Large intestine (tissue), 3 donors: ENCODE data around the gene RUSC2. TPM values are rescaled to one million over a fixed set of nuclear protein-coding genes. Genes with fewer than 3 reads are reported as not detected.
"Not testable (repeated sequence)": the region's sequence is repeated elsewhere in the genome, so short reads cannot be mapped to it uniquely, and the experiment has no call there.

Source experiments
- DNase-seq, 2 donors: peaks; one replicate each; pipeline versions ENCODE4 v3.0.0 to v3.0.0-alpha.2; 2013
- H3K27ac ChIP-seq: one replicate; pipeline ENCODE4 v1.5.1; 2013; ENCODE audit warnings: low read length
- H3K27me3 ChIP-seq: 2 replicates; pipeline ENCODE4 v1.6.1; 2013; ENCODE audit warnings: low read length; ENCODE audit not compliant: control insufficient read depth, insufficient read depth
- H3K36me3 ChIP-seq: 2 replicates; pipeline ENCODE4 v1.6.1; 2013; ENCODE audit warnings: low read length; ENCODE audit not compliant: control insufficient read depth, insufficient read depth
- H3K4me1 ChIP-seq: one replicate; pipeline ENCODE4 v1.6.1; 2013; ENCODE audit warnings: low read length; ENCODE audit not compliant: control insufficient read depth, insufficient read depth
- H3K4me3 ChIP-seq: one replicate; pipeline ENCODE4 v1.5.1; 2013; ENCODE audit warnings: low read length
- H3K9me3 ChIP-seq: one replicate; pipeline ENCODE4 v1.6.1; 2013; ENCODE audit warnings: mild to moderate bottlenecking, low read depth, low read length, moderate library complexity; ENCODE audit not compliant: control insufficient read depth
- WGBS: methylation state at CpG from one replicate; pipeline ENCODE4 v1.1.5; 2013; ENCODE audit warnings: low lambda C conversion rate; ENCODE audit not compliant: insufficient coverage; 5-methylcytosine and 5-hydroxymethylcytosine counted together
- polyA plus RNA-seq: library from polyadenylated mRNA; unstranded; fragments of 120-200 nt; gene quantifications from one replicate; pipeline ENCODE4 v1.2.1, GENCODE V29; 2013

The RUSC2 gene
- polyA plus RNA-seq, 1 donor = 12.0 TPM

GRCh38 chr9:35477211-35477855, 12.6 kb upstream of the RUSC2 start:
- H3K27me3 ChIP-seq, H3K36me3 ChIP-seq, H3K4me3 ChIP-seq, H3K27ac ChIP-seq, H3K9me3 ChIP-seq, H3K4me1 ChIP-seq: not testable (repeated sequence)
- WGBS = no CpG with 5 or more reads among the region's 5 CpGs
- DNase-seq = peak; percentile 72 to 76

- Histone ChIP-seq H3K36me3 (no peaks in the 10 kb centered on the region), H3K9me3 (no peaks in the 10 kb centered on the region), H3K27ac (no peak overlapping the region), H3K27me3 (no peaks in the 10 kb centered on the region), H3K4me1 (no peaks in the 10 kb centered on the region), H3K4me3 (no peak overlapping the region)
- DNase-seq = no peak
- no CpG with 5 or more reads among the region's 1 CpG for WGBS
Observed at GRCh38 chr9:35478871-35479270, 11.0 kb upstream of the RUSC2 start.

GRCh38 chr9:35481347-35481975, 8.4 kb upstream of the RUSC2 start:
- Histone ChIP-seq H3K4me1 (no peaks in the 10 kb centered on the region), H3K9me3 (no peaks in the 10 kb centered on the region), H3K27me3 (no peaks in the 10 kb centered on the region), H3K36me3 (no peaks in the 10 kb centered on the region), H3K27ac (no peak overlapping the region), H3K4me3 (no peak overlapping the region)
- WGBS = no CpG with 5 or more reads among the region's 4 CpGs
- peak in 1 of 2 donors; percentile 22 for DNase-seq

- H3K4me1 ChIP-seq = no peaks in the 10 kb centered on the region
- WGBS = no CpG with 5 or more reads among the region's 3 CpGs
- H3K36me3 ChIP-seq = no peaks in the 10 kb centered on the region
- DNase-seq = no peak
- H3K27ac ChIP-seq = no peak overlapping the region
- no peaks in the 10 kb centered on the region for H3K9me3 ChIP-seq
- no peaks in the 10 kb centered on the region for H3K27me3 ChIP-seq
- H3K4me3 ChIP-seq = no peak overlapping the region
Observed at GRCh38 chr9:35482071-35482470, 7.8 kb upstream of the RUSC2 start.

- H3K4me3 ChIP-seq = no peak overlapping the region
- peaks cover 6% of the 10 kb centered on the region for H3K4me1 ChIP-seq
- WGBS = no CpG with 5 or more reads among the region's 3 CpGs
- DNase-seq = no peak
- H3K27me3 ChIP-seq = no peaks in the 10 kb centered on the region
- H3K36me3 ChIP-seq = no peaks in the 10 kb centered on the region
- H3K9me3 ChIP-seq = no peaks in the 10 kb centered on the region
- no peak overlapping the region for H3K27ac ChIP-seq
Observed at GRCh38 chr9:35484406-35484805, 5.5 kb upstream of the RUSC2 start.

GRCh38 chr9:35487081-35487480, 2.8 kb upstream of the RUSC2 start:
- DNase-seq = no peak
- peaks cover 4% of the 10 kb centered on the region for H3K9me3 ChIP-seq
- no peaks in the 10 kb centered on the region for H3K27me3 ChIP-seq
- no peak overlapping the region for H3K27ac ChIP-seq
- no peak overlapping the region for H3K4me3 ChIP-seq
- WGBS = 100% methylated on average over 2 of the region's 2 CpGs
- peaks cover 6% of the 10 kb centered on the region for H3K4me1 ChIP-seq
- no peaks in the 10 kb centered on the region for H3K36me3 ChIP-seq

- WGBS = no CpG with 5 or more reads among the region's 10 CpGs
- peaks cover 6% of the 10 kb centered on the region for H3K4me1 ChIP-seq
- H3K4me3 ChIP-seq = no peak overlapping the region
- peaks cover 4% of the 10 kb centered on the region for H3K9me3 ChIP-seq
- H3K36me3 ChIP-seq = no peaks in the 10 kb centered on the region
- no peak for DNase-seq
- no peaks in the 10 kb centered on the region for H3K27me3 ChIP-seq
- H3K27ac ChIP-seq = no peak overlapping the region
Observed at GRCh38 chr9:35488021-35488420, 1.9 kb upstream of the RUSC2 start.

GRCh38 chr9:35488566-35489312, 1.2 kb upstream of the RUSC2 start:
- Histone ChIP-seq H3K4me3 (peak overlapping the region; percentile 90), H3K9me3 (peaks cover 7% of the 10 kb centered on the region), H3K27ac (peak overlapping the region; percentile 84), H3K4me1 (peaks cover 6% of the 10 kb centered on the region), H3K27me3 (no peaks in the 10 kb centered on the region), H3K36me3 (no peaks in the 10 kb centered on the region)
- 33% methylated on average over 3 of the region's 10 CpGs for WGBS
- peak in 1 of 2 donors; percentile 60 for DNase-seq

- Histone ChIP-seq H3K4me1 (peaks cover 6% of the 10 kb centered on the region), H3K27me3 (no peaks in the 10 kb centered on the region), H3K4me3 (peak overlapping the region; percentile 90), H3K9me3 (peaks cover 7% of the 10 kb centered on the region), H3K36me3 (no peaks in the 10 kb centered on the region), H3K27ac (peak overlapping the region; percentile 84)
- WGBS = no CpG with 5 or more reads among the region's 44 CpGs
- DNase-seq = peak in 1 of 2 donors; percentile 67
Observed at GRCh38 chr9:35490155-35490909, 421 bp downstream of the RUSC2 start.

- H3K27me3 ChIP-seq = no peaks in the 10 kb centered on the region
- H3K9me3 ChIP-seq = peaks cover 7% of the 10 kb centered on the region
- DNase-seq = no peak
- H3K36me3 ChIP-seq = no peaks in the 10 kb centered on the region
- H3K4me3 ChIP-seq = peak overlapping the region; percentile 90
- H3K27ac ChIP-seq = peak overlapping the region; percentile 84
- WGBS = 34% methylated on average over 3 of the region's 12 CpGs
- H3K4me1 ChIP-seq = peaks cover 6% of the 10 kb centered on the region
Observed at GRCh38 chr9:35490910-35491465, 1.1 kb downstream of the RUSC2 start.
